NCI-H1092 (cell line): Measurements from ENCODE around the gene RASA4.
"Not testable (repeated sequence)": the region's sequence is repeated elsewhere in the genome, so short reads cannot be mapped to it uniquely, and the experiment has no call there.

Experiments
- DNase-seq: peaks from one replicate; lab custom pipeline; 2025; lab: John Stamatoyannopoulos, UW

The RASA4 gene

GRCh38 chr7:102543596-102543995 lies 73.0 kb downstream of the RASA4 start, which contains the start of gene UPK3BL2:
UPK3BL2 (minus strand) TSS chr7:102543696; CDS start chr7:102543636, 60 bp downstream.
- DNase-seq = not testable (repeated sequence)

- DNase-seq = not testable (repeated sequence)
Observed at GRCh38 chr7:102542771-102543170, 73.8 kb downstream of the RASA4 start.

- DNase-seq = not testable (repeated sequence)
Observed at GRCh38 chr7:102542083-102542482, 74.5 kb downstream of the RASA4 start.

GRCh38 chr7:102540604-102541003 lies 76.0 kb downstream of the RASA4 start:
- not testable (repeated sequence) for DNase-seq

- DNase-seq = not testable (repeated sequence)
Observed at GRCh38 chr7:102535062-102535615, 81.4 kb downstream of the RASA4 start.

GRCh38 chr7:102532127-102532526 lies 84.4 kb downstream of the RASA4 start:
- DNase-seq = not testable (repeated sequence)

- not testable (repeated sequence) for DNase-seq
Observed at GRCh38 chr7:102531583-102531982, 85.0 kb downstream of the RASA4 start.

- not testable (repeated sequence) for DNase-seq
Observed at GRCh38 chr7:102527822-102528793, 88.4 kb downstream of the RASA4 start.

GRCh38 chr7:102527182-102527581 lies 89.4 kb downstream of the RASA4 start:
- not testable (repeated sequence) for DNase-seq

- DNase-seq = not testable (repeated sequence)
Observed at GRCh38 chr7:102524803-102525202, 91.8 kb downstream of the RASA4 start.
